ENCODE results near the gene PTPRCAP.

PTPRCAP gene

GRCh38 chr11:67450796-67451657, 13.5 kb upstream of the PTPRCAP start:
- Histone ChIP-seq H3K9ac (ENCODE audit: low read depth, low read length) (no peak overlapping the region), H3K4me3 (ENCODE audit: low read length) (no peak overlapping the region), H3K4me1 (ENCODE audit: insufficient read depth, low read length) (no peaks in the 10 kb centered on the region), H3K36me3 (ENCODE audit: insufficient read depth, low read length) (no peaks in the 10 kb centered on the region), H3K9me3 (ENCODE audit: insufficient read depth, low read depth, low read length) (no peaks in the 10 kb centered on the region), H3K27me3 (ENCODE audit: insufficient read depth, low read length) (no peaks in the 10 kb centered on the region), H3K27ac (ENCODE audit: low read depth, low read length) (no peak overlapping the region)
- WGBS = 88% methylated on average over 25 of the region's 25 CpGs

- no peaks in the 10 kb centered on the region for H3K36me3 ChIP-seq (ENCODE audit: insufficient read depth, low read length)
- no peak overlapping the region for H3K4me3 ChIP-seq (ENCODE audit: low read length)
- no peaks in the 10 kb centered on the region for H3K4me1 ChIP-seq (ENCODE audit: insufficient read depth, low read length)
- no peaks in the 10 kb centered on the region for H3K27me3 ChIP-seq (ENCODE audit: insufficient read depth, low read length)
- no peak overlapping the region for H3K27ac ChIP-seq (ENCODE audit: low read depth, low read length)
- H3K9ac ChIP-seq (ENCODE audit: low read depth, low read length) = no peak overlapping the region
- no peaks in the 10 kb centered on the region for H3K9me3 ChIP-seq (ENCODE audit: insufficient read depth, low read depth, low read length)
- WGBS = 89% methylated on average over 9 of the region's 9 CpGs
Observed at GRCh38 chr11:67449116-67449844, 11.8 kb upstream of the PTPRCAP start.

GRCh38 chr11:67448220-67448609, 10.7 kb upstream of the PTPRCAP start:
- 93% methylated on average over 7 of the region's 7 CpGs for WGBS
- no peak overlapping the region for H3K9ac ChIP-seq (ENCODE audit: low read depth, low read length)
- H3K36me3 ChIP-seq (ENCODE audit: insufficient read depth, low read length) = no peaks in the 10 kb centered on the region
- H3K27me3 ChIP-seq (ENCODE audit: insufficient read depth, low read length) = no peaks in the 10 kb centered on the region
- H3K9me3 ChIP-seq (ENCODE audit: insufficient read depth, low read depth, low read length) = no peaks in the 10 kb centered on the region
- no peaks in the 10 kb centered on the region for H3K4me1 ChIP-seq (ENCODE audit: insufficient read depth, low read length)
- no peak overlapping the region for H3K27ac ChIP-seq (ENCODE audit: low read depth, low read length)
- H3K4me3 ChIP-seq (ENCODE audit: low read length) = no peak overlapping the region

GRCh38 chr11:67445515-67445914, 8.0 kb upstream of the PTPRCAP start:
- Histone ChIP-seq H3K36me3 (ENCODE audit: insufficient read depth, low read length) (peaks cover 13% of the 10 kb centered on the region), H3K9ac (ENCODE audit: low read depth, low read length) (no peak overlapping the region), H3K27ac (ENCODE audit: low read depth, low read length) (no peak overlapping the region)

GRCh38 chr11:67442504-67443404, 5.3 kb upstream of the PTPRCAP start:
- 39% methylated on average over 43 of the region's 45 CpGs for WGBS
- Histone ChIP-seq H3K27ac (ENCODE audit: low read depth, low read length) (peak overlapping the region; percentile 77; the same call in 1 of the 2 replicates), H3K9ac (ENCODE audit: low read depth, low read length) (peak overlapping the region; percentile 78), H3K27me3 (ENCODE audit: insufficient read depth, low read length) (no peaks in the 10 kb centered on the region), H3K36me3 (ENCODE audit: insufficient read depth, low read length) (peaks cover 31% of the 10 kb centered on the region), H3K4me1 (ENCODE audit: insufficient read depth, low read length) (no peaks in the 10 kb centered on the region), H3K9me3 (ENCODE audit: insufficient read depth, low read depth, low read length) (no peaks in the 10 kb centered on the region), H3K4me3 (ENCODE audit: low read length) (peak overlapping the region; percentile 86)

More at GRCh38 chr11:67445515-67445914, 8.0 kb upstream of the PTPRCAP start:
- Histone ChIP-seq H3K4me1 (ENCODE audit: insufficient read depth, low read length) (no peaks in the 10 kb centered on the region), H3K9me3 (ENCODE audit: insufficient read depth, low read depth, low read length) (no peaks in the 10 kb centered on the region), H3K27me3 (ENCODE audit: insufficient read depth, low read length) (no peaks in the 10 kb centered on the region), H3K4me3 (ENCODE audit: low read length) (no peak overlapping the region)
- WGBS = 82% methylated on average over 5 of the region's 5 CpGs

GRCh38 chr11:67441731-67442351, 4.4 kb upstream of the PTPRCAP start:
- Histone ChIP-seq H3K4me1 (ENCODE audit: insufficient read depth, low read length) (peaks cover under 1% of the 10 kb centered on the region; the same call in 1 of the 2 replicates), H3K27me3 (ENCODE audit: insufficient read depth, low read length) (no peaks in the 10 kb centered on the region), H3K4me3 (ENCODE audit: low read length) (no peak overlapping the region), H3K36me3 (ENCODE audit: insufficient read depth, low read length) (peaks cover 35% of the 10 kb centered on the region), H3K9ac (ENCODE audit: low read depth, low read length) (no peak overlapping the region), H3K9me3 (ENCODE audit: insufficient read depth, low read depth, low read length) (no peaks in the 10 kb centered on the region), H3K27ac (ENCODE audit: low read depth, low read length) (no peak overlapping the region)
- 94% methylated on average over 28 of the region's 28 CpGs for whole genome bisulfite sequencing

GRCh38 chr11:67441098-67441563, 3.6 kb upstream of the PTPRCAP start:
- no peaks in the 10 kb centered on the region for H3K9me3 ChIP-seq (ENCODE audit: insufficient read depth, low read depth, low read length)
- H3K36me3 ChIP-seq (ENCODE audit: insufficient read depth, low read length) = peaks cover 35% of the 10 kb centered on the region
- 94% methylated on average over 21 of the region's 21 CpGs for WGBS
- no peak overlapping the region for H3K9ac ChIP-seq (ENCODE audit: low read depth, low read length)
- H3K4me3 ChIP-seq (ENCODE audit: low read length) = no peak overlapping the region
- no peak overlapping the region for H3K27ac ChIP-seq (ENCODE audit: low read depth, low read length)
- peaks cover 4% of the 10 kb centered on the region; the same call in 1 of the 2 replicates for H3K4me1 ChIP-seq (ENCODE audit: insufficient read depth, low read length)
- H3K27me3 ChIP-seq (ENCODE audit: insufficient read depth, low read length) = no peaks in the 10 kb centered on the region

- Histone ChIP-seq H3K9ac (ENCODE audit: low read depth, low read length) (no peak overlapping the region), H3K4me1 (ENCODE audit: insufficient read depth, low read length) (peaks cover 4% of the 10 kb centered on the region; the same call in 1 of the 2 replicates), H3K36me3 (ENCODE audit: insufficient read depth, low read length) (peaks cover 35% of the 10 kb centered on the region), H3K27ac (ENCODE audit: low read depth, low read length) (no peak overlapping the region), H3K27me3 (ENCODE audit: insufficient read depth, low read length) (no peaks in the 10 kb centered on the region), H3K9me3 (ENCODE audit: insufficient read depth, low read depth, low read length) (no peaks in the 10 kb centered on the region), H3K4me3 (ENCODE audit: low read length) (no peak overlapping the region)
- WGBS = 91% methylated on average over 17 of the region's 17 CpGs
Observed at GRCh38 chr11:67440229-67441097, 3.0 kb upstream of the PTPRCAP start.

GRCh38 chr11:67439321-67440228, 2.1 kb upstream of the PTPRCAP start:
- Histone ChIP-seq H3K36me3 (ENCODE audit: insufficient read depth, low read length) (peaks cover 37% of the 10 kb centered on the region), H3K9me3 (ENCODE audit: insufficient read depth, low read depth, low read length) (no peaks in the 10 kb centered on the region), H3K4me3 (ENCODE audit: low read length) (no peak overlapping the region), H3K9ac (ENCODE audit: low read depth, low read length) (no peak overlapping the region), H3K27ac (ENCODE audit: low read depth, low read length) (no peak overlapping the region; the same call in 1 of the 2 replicates), H3K4me1 (ENCODE audit: insufficient read depth, low read length) (peaks cover 4% of the 10 kb centered on the region; the same call in 1 of the 2 replicates), H3K27me3 (ENCODE audit: insufficient read depth, low read length) (no peaks in the 10 kb centered on the region)
- WGBS = 92% methylated on average over 31 of the region's 31 CpGs
